ENCODE measurements around the gene LMNB1.

Gene LMNB1

DNA sequence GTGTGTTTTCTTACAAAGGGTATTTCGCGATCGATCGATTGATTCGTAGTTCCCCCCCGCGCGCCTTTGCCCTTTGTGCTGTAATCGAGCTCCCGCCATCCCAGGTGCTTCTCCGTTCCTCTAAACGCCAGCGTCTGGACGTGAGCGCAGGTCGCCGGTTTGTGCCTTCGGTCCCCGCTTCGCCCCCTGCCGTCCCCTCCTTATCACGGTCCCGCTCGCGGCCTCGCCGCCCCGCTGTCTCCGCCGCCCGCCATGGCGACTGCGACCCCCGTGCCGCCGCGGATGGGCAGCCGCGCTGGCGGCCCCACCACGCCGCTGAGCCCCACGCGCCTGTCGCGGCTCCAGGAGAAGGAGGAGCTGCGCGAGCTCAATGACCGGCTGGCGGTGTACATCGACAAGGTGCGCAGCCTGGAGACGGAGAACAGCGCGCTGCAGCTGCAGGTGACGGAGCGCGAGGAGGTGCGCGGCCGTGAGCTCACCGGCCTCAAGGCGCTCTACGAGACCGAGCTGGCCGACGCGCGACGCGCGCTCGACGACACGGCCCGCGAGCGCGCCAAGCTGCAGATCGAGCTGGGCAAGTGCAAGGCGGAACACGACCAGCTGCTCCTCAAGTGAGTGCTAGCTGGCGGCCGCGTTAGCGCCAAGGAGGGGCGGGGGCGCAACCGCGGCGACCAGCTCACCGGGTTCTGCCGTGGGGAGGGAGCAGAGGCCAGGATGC lies 480 bp downstream of the LMNB1 start:
- TF ChIP-seq CTCF (conservative IDR thresholded peaks at IDR 0.05; ENCODE audit: low read length), result no peak
- TF ChIP-seq EZH2phosphoT487 (IDR thresholded peaks at IDR 0.05; ENCODE audit: borderline replicate concordance), result no peak
- H3K4me1 ChIP-seq (ENCODE audit: insufficient read depth, low read length, poor library complexity, severe bottlenecking), result peaks cover 13% of the 10 kb centered on the region
- H3K9me2 ChIP-seq (replicated peaks; ENCODE audit: low read depth, low read length), result no peaks in the 10 kb centered on the region
- H3K4me3 ChIP-seq (ENCODE audit: low read length, poor library complexity, severe bottlenecking), result peak overlapping the region; percentile 96
- H3F3A ChIP-seq (ENCODE audit: low read depth), result no peaks in the 10 kb centered on the region
- peaks cover 62% of the 10 kb centered on the region for H3K79me2 ChIP-seq (ENCODE audit: insufficient read depth, low read length)
- peaks cover 35% of the 10 kb centered on the region for H4K20me1 ChIP-seq (ENCODE audit: insufficient read depth, low read length, poor library complexity, severe bottlenecking)
- H3K27me3 ChIP-seq (ENCODE audit: insufficient read depth, low read length, poor library complexity, severe bottlenecking), result peaks cover 8% of the 10 kb centered on the region
- peak overlapping the region; percentile 100 for H3K9ac ChIP-seq (ENCODE audit: low read depth, low read length, poor library complexity, severe bottlenecking)
- H3K9me3 ChIP-seq (ENCODE audit: insufficient read depth, low read depth, low read length), result no peaks in the 10 kb centered on the region
- H3K36me3 ChIP-seq (ENCODE audit: insufficient read depth, low read length), result no peaks in the 10 kb centered on the region
- H3K4me2 ChIP-seq (ENCODE audit: low read depth, low read length, poor library complexity, severe bottlenecking), result peak overlapping the region; percentile 44
- H2AFZ ChIP-seq (ENCODE audit: low read length), result no peak overlapping the region

GRCh38 chr5:126777975-126778674 lies 1.2 kb downstream of the LMNB1 start:
- no peak overlapping the region for H2AFZ ChIP-seq (ENCODE audit: low read length)
- peak overlapping the region; percentile 100 for H3K9ac ChIP-seq (ENCODE audit: low read depth, low read length, poor library complexity, severe bottlenecking)
- H3K4me2 ChIP-seq (ENCODE audit: low read depth, low read length, poor library complexity, severe bottlenecking), result peak overlapping the region; percentile 85
- peak overlapping the region; percentile 96 for H3K4me3 ChIP-seq (ENCODE audit: low read length, poor library complexity, severe bottlenecking)
- H3K27me3 ChIP-seq (ENCODE audit: insufficient read depth, low read length, poor library complexity, severe bottlenecking), result peaks cover 8% of the 10 kb centered on the region
- H3K4me1 ChIP-seq (ENCODE audit: insufficient read depth, low read length, poor library complexity, severe bottlenecking), result peaks cover 13% of the 10 kb centered on the region
- no peaks in the 10 kb centered on the region for H3K9me3 ChIP-seq (ENCODE audit: insufficient read depth, low read depth, low read length)
- no peaks in the 10 kb centered on the region for H3F3A ChIP-seq (ENCODE audit: low read depth)
- H4K20me1 ChIP-seq (ENCODE audit: insufficient read depth, low read length, poor library complexity, severe bottlenecking), result peaks cover 38% of the 10 kb centered on the region
- no peaks in the 10 kb centered on the region for H3K36me3 ChIP-seq (ENCODE audit: insufficient read depth, low read length)
- peaks cover 69% of the 10 kb centered on the region for H3K79me2 ChIP-seq (ENCODE audit: insufficient read depth, low read length)
- no peaks in the 10 kb centered on the region for H3K9me2 ChIP-seq (replicated peaks; ENCODE audit: low read depth, low read length)
- TF ChIP-seq EZH2phosphoT487 (IDR thresholded peaks at IDR 0.05; ENCODE audit: borderline replicate concordance), result no peak
- no peak for TF ChIP-seq CTCF (conservative IDR thresholded peaks at IDR 0.05; ENCODE audit: low read length)

GRCh38 chr5:126778675-126779403 lies 1.9 kb downstream of the LMNB1 start:
- no peak for TF ChIP-seq EZH2phosphoT487 (IDR thresholded peaks at IDR 0.05; ENCODE audit: borderline replicate concordance)
- no peak for TF ChIP-seq CTCF (conservative IDR thresholded peaks at IDR 0.05; ENCODE audit: low read length)
- Histone ChIP-seq H3K36me3 (ENCODE audit: insufficient read depth, low read length) (no peaks in the 10 kb centered on the region), H3F3A (ENCODE audit: low read depth) (no peaks in the 10 kb centered on the region), H3K4me3 (ENCODE audit: low read length, poor library complexity, severe bottlenecking) (peak overlapping the region; percentile 96), H3K9ac (ENCODE audit: low read depth, low read length, poor library complexity, severe bottlenecking) (peak overlapping the region; percentile 100), H3K9me3 (ENCODE audit: insufficient read depth, low read depth, low read length) (no peaks in the 10 kb centered on the region), H3K4me1 (ENCODE audit: insufficient read depth, low read length, poor library complexity, severe bottlenecking) (peaks cover 13% of the 10 kb centered on the region), H3K4me2 (ENCODE audit: low read depth, low read length, poor library complexity, severe bottlenecking) (peak overlapping the region; percentile 85), H4K20me1 (ENCODE audit: insufficient read depth, low read length, poor library complexity, severe bottlenecking) (peaks cover 45% of the 10 kb centered on the region), H2AFZ (ENCODE audit: low read length) (no peak overlapping the region), H3K27me3 (ENCODE audit: insufficient read depth, low read length, poor library complexity, severe bottlenecking) (peaks cover 8% of the 10 kb centered on the region), H3K9me2 (replicated peaks; ENCODE audit: low read depth, low read length) (no peaks in the 10 kb centered on the region), H3K79me2 (ENCODE audit: insufficient read depth, low read length) (peaks cover 76% of the 10 kb centered on the region)

All from Loucy (cell line).